GM12878 (cell line): Measurements from ENCODE around the gene RIC1. TPM values are rescaled to one million over a fixed set of nuclear protein-coding genes. Genes with fewer than 3 reads are reported as not detected.

Experiments used
- BMI1 ChIP-seq: fragments of 450-650 bp; IDR thresholded peaks from 2 replicates; pipeline ENCODE4 v1.6.1; 2016; ENCODE audit warnings: mild to moderate bottlenecking, moderate library complexity, borderline replicate concordance
- CHD2 ChIP-seq: IDR thresholded peaks from 2 replicates; pipeline ENCODE4 v1.6.1; 2011; ENCODE audit warnings: low read depth, low read length, improper control_type of control experiment, borderline replicate concordance
- CHD4 ChIP-seq: fragments of 200-600 bp; sonication (generic); IDR thresholded peaks from 2 replicates; pipeline ENCODE4 v1.6.1; 2016; ENCODE audit warnings: mild to moderate bottlenecking
- CREB1 ChIP-seq: IDR thresholded peaks from 2 replicates; pipeline ENCODE4 v1.6.1; 2012; ENCODE audit warnings: low read depth, mild to moderate bottlenecking, inconsistent platforms
- E4F1 ChIP-seq: fragments of 450-650 bp; IDR thresholded peaks from 2 replicates; pipeline ENCODE4 v1.6.1; 2018; ENCODE audit warnings: borderline replicate concordance, mild to moderate bottlenecking; ENCODE audit not compliant: partially characterized antibody
- FOXK2 ChIP-seq: fragments of 450-650 bp; IDR thresholded peaks from 2 replicates; pipeline ENCODE4 v1.6.1; 2017; ENCODE audit warnings: mild to moderate bottlenecking, moderate library complexity
- GATAD2B ChIP-seq: fragments of 450-650 bp; conservative IDR thresholded peaks from 2 replicates; pipeline ENCODE4 v1.6.1; 2017; ENCODE audit warnings: low read depth, mild to moderate bottlenecking, moderate library complexity
- HDGF ChIP-seq: fragments of 450-650 bp; IDR thresholded peaks from 2 replicates; pipeline ENCODE4 v1.6.1; 2016; ENCODE audit warnings: antibody characterized with exemption
- JUNB ChIP-seq: IDR thresholded peaks from 2 replicates; pipeline ENCODE4 v1.6.1; 2016; ENCODE audit warnings: antibody characterized with exemption, mild to moderate bottlenecking
- KAT2A ChIP-seq: conservative IDR thresholded peaks from 2 replicates; pipeline ENCODE4 v1.6.1; 2011; ENCODE audit warnings: low read depth, low read length; ENCODE audit not compliant: control insufficient read depth
- MEF2B ChIP-seq: fragments of 450-650 bp; IDR thresholded peaks from 2 replicates; pipeline ENCODE4 v1.6.1; 2018; ENCODE audit warnings: mild to moderate bottlenecking, moderate library complexity; ENCODE audit not compliant: partially characterized antibody, poor library complexity, severe bottlenecking
- MTA2 ChIP-seq: fragments of 450-650 bp; IDR thresholded peaks from 2 replicates; pipeline ENCODE4 v1.6.1; 2016; ENCODE audit warnings: low read depth, mild to moderate bottlenecking, moderate library complexity
- MTA3 ChIP-seq: IDR thresholded peaks from 2 replicates; pipeline ENCODE4 v1.6.1; 2012; ENCODE audit warnings: low read length, inconsistent platforms, borderline replicate concordance
- NBN ChIP-seq: fragments of 450-650 bp; IDR thresholded peaks from 2 replicates; pipeline ENCODE4 v1.6.1; 2016
- NR2F1 ChIP-seq: fragments of 450-650 bp; conservative IDR thresholded peaks from 2 replicates; pipeline ENCODE4 v1.6.1; 2017; ENCODE audit warnings: mild to moderate bottlenecking
- PML ChIP-seq: IDR thresholded peaks from 2 replicates; pipeline ENCODE4 v1.6.1; 2012; ENCODE audit warnings: low read length, inconsistent platforms
- POLR2A ChIP-seq: IDR thresholded peaks from 2 replicates; pipeline ENCODE4 v1.6.1; 2011; ENCODE audit warnings: low read depth, mild to moderate bottlenecking, low read length
- RAD51 ChIP-seq: fragments of 450-650 bp; IDR thresholded peaks from 2 replicates; pipeline ENCODE4 v1.6.1; 2016; ENCODE audit warnings: moderate library complexity, mild to moderate bottlenecking, inconsistent platforms
- RBBP5 ChIP-seq: fragments of 200-600 bp; sonication (generic); conservative IDR thresholded peaks from 2 replicates; pipeline ENCODE4 v1.6.1; 2016
- RFX5 ChIP-seq: IDR thresholded peaks from 2 replicates; pipeline ENCODE4 v1.6.1; 2011; ENCODE audit warnings: low read depth, low read length, improper control_type of control experiment
- RUNX3 ChIP-seq: IDR thresholded peaks from 2 replicates; pipeline ENCODE4 v1.6.1; 2012; ENCODE audit warnings: low read length, inconsistent platforms
- USF2 ChIP-seq: IDR thresholded peaks from 2 replicates; pipeline ENCODE4 v1.6.1; 2011; ENCODE audit warnings: low read depth, low read length, improper control_type of control experiment, borderline replicate concordance
- WRNIP1 ChIP-seq: IDR thresholded peaks from 2 replicates; pipeline ENCODE4 v1.6.1; 2011; ENCODE audit warnings: low read depth, low read length, improper control_type of control experiment, borderline replicate concordance
- ZNF24 ChIP-seq: fragments of 450-650 bp; IDR thresholded peaks from 2 replicates; pipeline ENCODE4 v1.6.1; 2017; ENCODE audit warnings: antibody characterized with exemption, mild to moderate bottlenecking
- ZNF622 ChIP-seq: fragments of 450-650 bp; IDR thresholded peaks from 2 replicates; pipeline ENCODE4 v1.6.1; 2017; ENCODE audit warnings: mild to moderate bottlenecking, inconsistent platforms
- polyA plus RNA-seq, 11 experiments: library from polyadenylated mRNA; depleted of rRNA in 4 of 11; unstranded in 6 of 11; stranded (reverse) in 5 of 11; fragments of >200 nt; fragmentation: Nextera tagmentation in 4 of 11; fragmentation: Illumina TruSeq in 1 of 11; extraction: Ambion mirVana in 4 of 11; extraction: Trizol in 1 of 11; gene quantifications; 1 replicate in 1 of 11; 2 replicates in 10 of 11; pipeline versions ENCODE4 v1.2.1 to v1.2.3, GENCODE V29; 2011 to 2016; ENCODE audit warnings: inconsistent platforms in 2 of 11, missing spikeins in 2 of 11, low read depth in 1 of 11
- total RNA-seq, 4 experiments: library from RNA; depleted of rRNA in 3 of 4; stranded (reverse); fragments of >200 nt in 3 of 4; fragmentation: Illumina TruSeq in 1 of 4; extraction: Trizol in 1 of 4; gene quantifications; 2 replicates each; pipeline versions ENCODE4 v1.2.1 to v1.2.3, GENCODE V29; 2013 to 2021
- TF ChIP-seq, protein P1 (sequence below): fragments of 450-650 bp; IDR thresholded peaks from 2 replicates; pipeline ENCODE4 v1.6.1; 2017; ENCODE audit warnings: mild to moderate bottlenecking, moderate library complexity
- TF ChIP-seq, protein P2 (sequence below): fragments of 150-350 bp; IDR thresholded peaks from 2 replicates; pipeline ENCODE4 v1.6.1; 2014; ENCODE audit warnings: mild to moderate bottlenecking, low read depth, low read length

RIC1 gene
- total and polyA plus RNA-seq, 10 of the 15 experiments (the other 5 are each of a cell fraction or from before 2014, with no cell fraction given): 6.2 to 59.8 (median 33.3) TPM

GRCh38 chr9:5593904-5594303 lies 35.0 kb upstream of the RIC1 start (continued):
- TF ChIP-seq PML: peak; percentile 71; the same call in 1 of the 2 replicates
- TF ChIP-seq RAD51: peak; percentile 100
- TF ChIP-seq BMI1: peak; percentile 88
- peak; percentile 94; the same call in 1 of the 2 replicates for TF ChIP-seq MTA3
- TF ChIP-seq NR2F1: peak; percentile 72; the same call in 1 of the 2 replicates
- TF ChIP-seq USF2: peak; percentile 82
- TF ChIP-seq FOXK2: no peak
- TF ChIP-seq WRNIP1: no peak
- no peak for TF ChIP-seq CHD4
- TF ChIP-seq HDGF: no peak
- no peak for TF ChIP-seq KAT2A
- TF ChIP-seq CHD2: peak; percentile 85
- peak; percentile 74; the same call in 1 of the 2 replicates for TF ChIP-seq NBN
- peak; percentile 86 for TF ChIP-seq MEF2B
- TF ChIP-seq RBBP5: no peak
- peak; percentile 90 for TF ChIP-seq GATAD2B
- peak; percentile 59 for TF ChIP-seq ZNF24
- TF ChIP-seq RFX5: no peak
- TF ChIP-seq, protein P1, sequence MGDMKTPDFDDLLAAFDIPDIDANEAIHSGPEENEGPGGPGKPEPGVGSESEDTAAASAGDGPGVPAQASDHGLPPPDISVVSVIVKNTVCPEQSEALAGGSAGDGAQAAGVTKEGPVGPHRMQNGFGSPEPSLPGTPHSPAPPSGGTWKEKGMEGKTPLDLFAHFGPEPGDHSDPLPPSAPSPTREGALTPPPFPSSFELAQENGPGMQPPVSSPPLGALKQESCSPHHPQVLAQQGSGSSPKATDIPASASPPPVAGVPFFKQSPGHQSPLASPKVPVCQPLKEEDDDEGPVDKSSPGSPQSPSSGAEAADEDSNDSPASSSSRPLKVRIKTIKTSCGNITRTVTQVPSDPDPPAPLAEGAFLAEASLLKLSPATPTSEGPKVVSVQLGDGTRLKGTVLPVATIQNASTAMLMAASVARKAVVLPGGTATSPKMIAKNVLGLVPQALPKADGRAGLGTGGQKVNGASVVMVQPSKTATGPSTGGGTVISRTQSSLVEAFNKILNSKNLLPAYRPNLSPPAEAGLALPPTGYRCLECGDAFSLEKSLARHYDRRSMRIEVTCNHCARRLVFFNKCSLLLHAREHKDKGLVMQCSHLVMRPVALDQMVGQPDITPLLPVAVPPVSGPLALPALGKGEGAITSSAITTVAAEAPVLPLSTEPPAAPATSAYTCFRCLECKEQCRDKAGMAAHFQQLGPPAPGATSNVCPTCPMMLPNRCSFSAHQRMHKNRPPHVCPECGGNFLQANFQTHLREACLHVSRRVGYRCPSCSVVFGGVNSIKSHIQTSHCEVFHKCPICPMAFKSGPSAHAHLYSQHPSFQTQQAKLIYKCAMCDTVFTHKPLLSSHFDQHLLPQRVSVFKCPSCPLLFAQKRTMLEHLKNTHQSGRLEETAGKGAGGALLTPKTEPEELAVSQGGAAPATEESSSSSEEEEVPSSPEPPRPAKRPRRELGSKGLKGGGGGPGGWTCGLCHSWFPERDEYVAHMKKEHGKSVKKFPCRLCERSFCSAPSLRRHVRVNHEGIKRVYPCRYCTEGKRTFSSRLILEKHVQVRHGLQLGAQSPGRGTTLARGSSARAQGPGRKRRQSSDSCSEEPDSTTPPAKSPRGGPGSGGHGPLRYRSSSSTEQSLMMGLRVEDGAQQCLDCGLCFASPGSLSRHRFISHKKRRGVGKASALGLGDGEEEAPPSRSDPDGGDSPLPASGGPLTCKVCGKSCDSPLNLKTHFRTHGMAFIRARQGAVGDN: peak; percentile 74; the same call in 1 of the 2 replicates
- peak; percentile 86 for TF ChIP-seq CREB1
- TF ChIP-seq JUNB: peak; percentile 90
- TF ChIP-seq, protein P2, sequence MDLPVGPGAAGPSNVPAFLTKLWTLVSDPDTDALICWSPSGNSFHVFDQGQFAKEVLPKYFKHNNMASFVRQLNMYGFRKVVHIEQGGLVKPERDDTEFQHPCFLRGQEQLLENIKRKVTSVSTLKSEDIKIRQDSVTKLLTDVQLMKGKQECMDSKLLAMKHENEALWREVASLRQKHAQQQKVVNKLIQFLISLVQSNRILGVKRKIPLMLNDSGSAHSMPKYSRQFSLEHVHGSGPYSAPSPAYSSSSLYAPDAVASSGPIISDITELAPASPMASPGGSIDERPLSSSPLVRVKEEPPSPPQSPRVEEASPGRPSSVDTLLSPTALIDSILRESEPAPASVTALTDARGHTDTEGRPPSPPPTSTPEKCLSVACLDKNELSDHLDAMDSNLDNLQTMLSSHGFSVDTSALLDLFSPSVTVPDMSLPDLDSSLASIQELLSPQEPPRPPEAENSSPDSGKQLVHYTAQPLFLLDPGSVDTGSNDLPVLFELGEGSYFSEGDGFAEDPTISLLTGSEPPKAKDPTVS: no peak
- peak; percentile 97 for TF ChIP-seq MTA2
- TF ChIP-seq RUNX3: peak; percentile 100
- no peak for TF ChIP-seq POLR2A
- no peak for TF ChIP-seq ZNF622
- no peak for TF ChIP-seq E4F1
